GM12801 (cell line): Measurements from ENCODE around the gene ZBTB45.

ENCODE experiments used
- CTCF ChIP-seq: IDR thresholded peaks from one replicate; pipeline ENCODE4 v1.5.1; 2011; ENCODE audit warnings: control low read depth; ENCODE audit not compliant: insufficient read length; ENCODE audit errors: extremely low read depth

The ZBTB45 gene

GRCh38 chr19:58466760-58467589, 52.6 kb downstream of the ZBTB45 start, which contains the start of gene ZNF324:
Gene ZNF324, plus strand, starts transcription at chr19:58467080. Its CDS starts 2,106 bp downstream, at chr19:58469186.
- TF ChIP-seq CTCF = no peak

GRCh38 chr19:58466089-58466759, 53.4 kb downstream of the ZBTB45 start:
- no peak for TF ChIP-seq CTCF
